WTC11 (cell line): ENCODE measurements around the gene MS4A6A. TPM values are rescaled to one million over a fixed set of nuclear protein-coding genes. Genes with fewer than 3 reads are reported as not detected.

ENCODE experiments used
- ATAC-seq: fragments of 200-7000 bp; cut with Tn5 transposase; 2 replicates; pipeline ENCODE4 v1.10.0; 2021; ENCODE audit warnings: mild to moderate bottlenecking, moderate library complexity
- CTCF ChIA-PET: fragments of 300-600 bp; sonication (Branson Sonifier 250); formaldehyde crosslinking; loops from one replicate; lab custom pipeline; 2021; ENCODE audit warnings: antibody characterized with exemption; lab: Charles Lee
- POLR2A ChIA-PET: fragments of 350-600 bp; sonication (Branson Sonifier 250); formaldehyde crosslinking; loops from one replicate; lab custom pipeline; 2021; ENCODE audit warnings: antibody characterized with exemption; lab: Charles Lee
- DNase-seq: peaks from one replicate; pipeline ENCODE4 v3.0.0; 2021; ENCODE audit warnings: low spot score
- H3K27ac Mint-ChIP-seq: 2 replicates; pipeline ENCODE4 v1.8.0; 2021; ENCODE audit warnings: mixed read lengths
- H3K27me3 Mint-ChIP-seq: 2 replicates; pipeline ENCODE4 v1.8.0; 2021; ENCODE audit warnings: low read depth, mild to moderate bottlenecking, moderate library complexity, mixed read lengths
- H3K36me3 Mint-ChIP-seq: 2 replicates; pipeline ENCODE4 v1.8.0; 2021; ENCODE audit warnings: mixed read lengths
- H3K4me1 Mint-ChIP-seq: 2 replicates; pipeline ENCODE4 v1.8.0; 2022; ENCODE audit warnings: mixed read lengths
- H3K4me3 Mint-ChIP-seq: 2 replicates; pipeline ENCODE4 v1.8.0; 2021; ENCODE audit warnings: mild to moderate bottlenecking, moderate library complexity, mixed read lengths
- H3K9me3 Mint-ChIP-seq: 2 replicates; pipeline ENCODE4 v1.8.0; 2021; ENCODE audit warnings: mixed read lengths
- GABPB1 ChIP-seq: sonication (generic); formaldehyde crosslinking; IDR thresholded peaks from 2 replicates; pipeline ENCODE4 v1.8.1; 2023; ENCODE audit warnings: mild to moderate bottlenecking, missing genetic modification reagents
- HMGA2 ChIP-seq: fragments of 250-450 bp; sonication (Bioruptor Pico); IDR thresholded peaks from 2 replicates; pipeline ENCODE4 v1.4.0; 2021; ENCODE audit warnings: mild to moderate bottlenecking, moderate library complexity
- IRF2 ChIP-seq: sonication (generic); formaldehyde crosslinking; IDR thresholded peaks from 2 replicates; pipeline ENCODE4 v1.8.0; 2022; ENCODE audit warnings: low read depth, missing genetic modification reagents, borderline replicate concordance
- JUN ChIP-seq: sonication (generic); formaldehyde crosslinking; IDR thresholded peaks from 2 replicates; pipeline ENCODE4 v1.8.0; 2023; ENCODE audit warnings: mild to moderate bottlenecking, missing genetic modification reagents
- MYBL2 ChIP-seq: sonication (generic); formaldehyde crosslinking; IDR thresholded peaks from 2 replicates; pipeline ENCODE4 v1.8.1; 2023; ENCODE audit warnings: mild to moderate bottlenecking, moderate library complexity, missing genetic modification reagents
- NFATC4 ChIP-seq: fragments of 250-450 bp; sonication (Bioruptor Pico); IDR thresholded peaks from 2 replicates; pipeline ENCODE4 v1.9.0; 2021; ENCODE audit warnings: mild to moderate bottlenecking
- NFE2L1 ChIP-seq: sonication (generic); formaldehyde crosslinking; IDR thresholded peaks from 2 replicates; pipeline ENCODE4 v1.8.1; 2023; ENCODE audit warnings: missing genetic modification reagents
- RORB ChIP-seq: fragments of 250-450 bp; sonication (Bioruptor Pico); IDR thresholded peaks from 2 replicates; pipeline ENCODE4 v1.9.0; 2021; ENCODE audit warnings: mild to moderate bottlenecking
- SMAD3 ChIP-seq: sonication (generic); formaldehyde crosslinking; IDR thresholded peaks from 2 replicates; pipeline ENCODE4 v1.8.0; 2022; ENCODE audit warnings: missing genetic modification reagents, mild to moderate bottlenecking, borderline replicate concordance
- ZNF232 ChIP-seq: sonication (generic); formaldehyde crosslinking; IDR thresholded peaks from 2 replicates; pipeline ENCODE4 v1.8.0; 2022; ENCODE audit warnings: mild to moderate bottlenecking, missing genetic modification reagents
- ZNF317 ChIP-seq: sonication (generic); formaldehyde crosslinking; IDR thresholded peaks from 2 replicates; pipeline ENCODE4 v1.8.1; 2023; ENCODE audit warnings: low read depth, mild to moderate bottlenecking, moderate library complexity, missing genetic modification reagents, borderline replicate concordance
- ZNF423 ChIP-seq: fragments of 250-450 bp; sonication (Bioruptor Pico); IDR thresholded peaks from 2 replicates; pipeline ENCODE4 v2.1.2; 2022; ENCODE audit warnings: mild to moderate bottlenecking, moderate library complexity
- total RNA-seq: library from RNA; stranded (reverse); gene quantifications from 3 replicates; pipeline ENCODE4 v1.2.3, GENCODE V29; 2021
- TF ChIP-seq, protein P1 (sequence below): sonication (generic); formaldehyde crosslinking; IDR thresholded peaks from 2 replicates; pipeline ENCODE4 v1.8.0; 2022; ENCODE audit warnings: mild to moderate bottlenecking, missing genetic modification reagents
- TF ChIP-seq, protein P2 (sequence below): fragments of 250-450 bp; sonication (Bioruptor Pico); IDR thresholded peaks from 2 replicates; pipeline ENCODE4 v1.9.0; 2021; ENCODE audit warnings: mild to moderate bottlenecking
- TF ChIP-seq, protein P3 (sequence below): sonication (generic); formaldehyde crosslinking; IDR thresholded peaks from 2 replicates; pipeline ENCODE4 v1.8.0; 2023; ENCODE audit warnings: missing genetic modification reagents, mild to moderate bottlenecking, borderline replicate concordance
- TF ChIP-seq, protein P4 (sequence below): sonication (generic); formaldehyde crosslinking; IDR thresholded peaks from 2 replicates; pipeline ENCODE4 v1.8.0; 2022; ENCODE audit warnings: missing genetic modification reagents
- TF ChIP-seq, protein P5 (sequence below): sonication (generic); formaldehyde crosslinking; IDR thresholded peaks from 2 replicates; pipeline ENCODE4 v1.8.0; 2022; ENCODE audit warnings: mild to moderate bottlenecking, missing genetic modification reagents
- TF ChIP-seq, protein P6 (sequence below): sonication (generic); formaldehyde crosslinking; IDR thresholded peaks from 2 replicates; pipeline ENCODE4 v1.8.0; 2023; ENCODE audit warnings: mild to moderate bottlenecking, missing genetic modification reagents
- TF ChIP-seq, protein P7 (sequence below): sonication (generic); formaldehyde crosslinking; conservative IDR thresholded peaks from 2 replicates; pipeline ENCODE4 v1.8.1; 2022; ENCODE audit warnings: mild to moderate bottlenecking, missing genetic modification reagents
- TF ChIP-seq, protein P8 (sequence below): sonication (generic); formaldehyde crosslinking; IDR thresholded peaks from 2 replicates; pipeline ENCODE4 v1.8.1; 2023; ENCODE audit warnings: mild to moderate bottlenecking, moderate library complexity, missing genetic modification reagents

Gene MS4A6A
- total RNA-seq, 1 experiment from 2014 or later: 0.39 TPM

DNA sequence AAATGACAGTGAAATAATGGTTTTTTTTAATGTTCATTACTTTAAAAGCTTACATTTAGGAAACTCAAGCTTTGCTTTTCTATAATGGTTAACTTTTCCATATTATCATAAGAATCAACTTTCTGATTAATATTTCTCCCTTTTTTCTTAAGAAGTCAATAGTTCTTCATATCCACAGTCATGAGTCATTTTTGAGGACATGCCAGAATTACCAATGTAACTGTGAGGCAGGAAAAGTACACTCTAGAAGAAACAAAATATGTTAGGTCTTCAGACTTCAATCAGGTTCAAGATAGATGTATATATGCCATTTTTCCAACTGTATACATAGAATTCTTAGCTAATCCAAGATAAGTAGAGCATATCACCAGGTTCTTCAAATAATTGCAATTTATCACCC is 10.9 kb downstream of the MS4A6A start:
- H3K4me3 Mint-ChIP-seq: no peak overlapping the region
- peaks cover 29% of the 10 kb centered on the region for H3K36me3 Mint-ChIP-seq
- POLR2A ChIA-PET: interaction anchor here (0.6 kb wide), 1 partner anchor 422 kb away, joined by 3 read pairs; no protein-coding TSS in a partner anchor
- H3K4me1 Mint-ChIP-seq: peaks cover 13% of the 10 kb centered on the region
- no peak for DNase-seq
- no peak overlapping the region for H3K27ac Mint-ChIP-seq
- ATAC-seq: no peak
- no peak for TF ChIP-seq HMGA2 (CRISPR knock-in tag)
- TF ChIP-seq, protein P1, sequence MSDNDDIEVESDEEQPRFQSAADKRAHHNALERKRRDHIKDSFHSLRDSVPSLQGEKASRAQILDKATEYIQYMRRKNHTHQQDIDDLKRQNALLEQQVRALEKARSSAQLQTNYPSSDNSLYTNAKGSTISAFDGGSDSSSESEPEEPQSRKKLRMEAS (CRISPR knock-in tag): no peak
- H3K27me3 Mint-ChIP-seq: peaks cover 4% of the 10 kb centered on the region; the same call in 1 of the 2 replicates
- peaks cover 38% of the 10 kb centered on the region for H3K9me3 Mint-ChIP-seq
- CTCF ChIA-PET: no interaction called here

DNA sequence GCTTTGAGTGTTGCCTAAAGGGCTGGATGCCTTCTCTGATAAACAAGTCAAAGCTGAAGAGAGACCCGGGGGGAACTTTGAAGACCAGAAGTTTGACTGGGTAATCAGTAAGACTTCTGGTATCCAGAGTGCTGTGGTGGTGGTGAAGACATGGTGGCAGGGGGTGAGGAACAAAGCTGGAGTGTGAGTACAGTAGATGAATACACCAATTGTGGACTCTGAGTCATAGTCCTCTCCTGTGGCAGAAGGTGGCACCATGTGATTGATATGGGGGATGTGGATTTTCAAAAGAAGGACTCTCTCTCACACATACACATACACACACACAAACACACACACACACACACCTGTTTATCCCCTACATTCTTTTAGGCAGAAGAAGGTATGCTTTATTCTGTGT is 12.3 kb downstream of the MS4A6A start:
- CTCF ChIA-PET: interaction anchor here (2.3 kb wide), 1 partner anchor 81 kb away, joined by 11 read pairs; no protein-coding TSS in a partner anchor
- ATAC-seq: no peak
- peaks cover 4% of the 10 kb centered on the region; the same call in 1 of the 2 replicates for H3K27me3 Mint-ChIP-seq
- TF ChIP-seq MYBL2 (CRISPR knock-in tag) (no peak), SMAD3 (CRISPR knock-in tag) (no peak), IRF2 (CRISPR knock-in tag) (no peak), RORB (CRISPR knock-in tag) (no peak), ZNF423 (no peak), JUN (CRISPR knock-in tag) (no peak), GABPB1 (no peak), ZNF232 (CRISPR knock-in tag) (no peak), NFATC4 (CRISPR knock-in tag) (no peak), ZNF317 (CRISPR knock-in tag) (no peak), NFE2L1 (no peak)
- TF ChIP-seq, protein P2, sequence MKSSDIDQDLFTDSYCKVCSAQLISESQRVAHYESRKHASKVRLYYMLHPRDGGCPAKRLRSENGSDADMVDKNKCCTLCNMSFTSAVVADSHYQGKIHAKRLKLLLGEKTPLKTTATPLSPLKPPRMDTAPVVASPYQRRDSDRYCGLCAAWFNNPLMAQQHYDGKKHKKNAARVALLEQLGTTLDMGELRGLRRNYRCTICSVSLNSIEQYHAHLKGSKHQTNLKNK (CRISPR knock-in tag): no peak
- TF ChIP-seq, protein P3, sequence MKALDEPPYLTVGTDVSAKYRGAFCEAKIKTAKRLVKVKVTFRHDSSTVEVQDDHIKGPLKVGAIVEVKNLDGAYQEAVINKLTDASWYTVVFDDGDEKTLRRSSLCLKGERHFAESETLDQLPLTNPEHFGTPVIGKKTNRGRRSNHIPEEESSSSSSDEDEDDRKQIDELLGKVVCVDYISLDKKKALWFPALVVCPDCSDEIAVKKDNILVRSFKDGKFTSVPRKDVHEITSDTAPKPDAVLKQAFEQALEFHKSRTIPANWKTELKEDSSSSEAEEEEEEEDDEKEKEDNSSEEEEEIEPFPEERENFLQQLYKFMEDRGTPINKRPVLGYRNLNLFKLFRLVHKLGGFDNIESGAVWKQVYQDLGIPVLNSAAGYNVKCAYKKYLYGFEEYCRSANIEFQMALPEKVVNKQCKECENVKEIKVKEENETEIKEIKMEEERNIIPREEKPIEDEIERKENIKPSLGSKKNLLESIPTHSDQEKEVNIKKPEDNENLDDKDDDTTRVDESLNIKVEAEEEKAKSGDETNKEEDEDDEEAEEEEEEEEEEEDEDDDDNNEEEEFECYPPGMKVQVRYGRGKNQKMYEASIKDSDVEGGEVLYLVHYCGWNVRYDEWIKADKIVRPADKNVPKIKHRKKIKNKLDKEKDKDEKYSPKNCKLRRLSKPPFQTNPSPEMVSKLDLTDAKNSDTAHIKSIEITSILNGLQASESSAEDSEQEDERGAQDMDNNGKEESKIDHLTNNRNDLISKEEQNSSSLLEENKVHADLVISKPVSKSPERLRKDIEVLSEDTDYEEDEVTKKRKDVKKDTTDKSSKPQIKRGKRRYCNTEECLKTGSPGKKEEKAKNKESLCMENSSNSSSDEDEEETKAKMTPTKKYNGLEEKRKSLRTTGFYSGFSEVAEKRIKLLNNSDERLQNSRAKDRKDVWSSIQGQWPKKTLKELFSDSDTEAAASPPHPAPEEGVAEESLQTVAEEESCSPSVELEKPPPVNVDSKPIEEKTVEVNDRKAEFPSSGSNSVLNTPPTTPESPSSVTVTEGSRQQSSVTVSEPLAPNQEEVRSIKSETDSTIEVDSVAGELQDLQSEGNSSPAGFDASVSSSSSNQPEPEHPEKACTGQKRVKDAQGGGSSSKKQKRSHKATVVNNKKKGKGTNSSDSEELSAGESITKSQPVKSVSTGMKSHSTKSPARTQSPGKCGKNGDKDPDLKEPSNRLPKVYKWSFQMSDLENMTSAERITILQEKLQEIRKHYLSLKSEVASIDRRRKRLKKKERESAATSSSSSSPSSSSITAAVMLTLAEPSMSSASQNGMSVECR (CRISPR knock-in tag): no peak
- TF ChIP-seq, protein P4, sequence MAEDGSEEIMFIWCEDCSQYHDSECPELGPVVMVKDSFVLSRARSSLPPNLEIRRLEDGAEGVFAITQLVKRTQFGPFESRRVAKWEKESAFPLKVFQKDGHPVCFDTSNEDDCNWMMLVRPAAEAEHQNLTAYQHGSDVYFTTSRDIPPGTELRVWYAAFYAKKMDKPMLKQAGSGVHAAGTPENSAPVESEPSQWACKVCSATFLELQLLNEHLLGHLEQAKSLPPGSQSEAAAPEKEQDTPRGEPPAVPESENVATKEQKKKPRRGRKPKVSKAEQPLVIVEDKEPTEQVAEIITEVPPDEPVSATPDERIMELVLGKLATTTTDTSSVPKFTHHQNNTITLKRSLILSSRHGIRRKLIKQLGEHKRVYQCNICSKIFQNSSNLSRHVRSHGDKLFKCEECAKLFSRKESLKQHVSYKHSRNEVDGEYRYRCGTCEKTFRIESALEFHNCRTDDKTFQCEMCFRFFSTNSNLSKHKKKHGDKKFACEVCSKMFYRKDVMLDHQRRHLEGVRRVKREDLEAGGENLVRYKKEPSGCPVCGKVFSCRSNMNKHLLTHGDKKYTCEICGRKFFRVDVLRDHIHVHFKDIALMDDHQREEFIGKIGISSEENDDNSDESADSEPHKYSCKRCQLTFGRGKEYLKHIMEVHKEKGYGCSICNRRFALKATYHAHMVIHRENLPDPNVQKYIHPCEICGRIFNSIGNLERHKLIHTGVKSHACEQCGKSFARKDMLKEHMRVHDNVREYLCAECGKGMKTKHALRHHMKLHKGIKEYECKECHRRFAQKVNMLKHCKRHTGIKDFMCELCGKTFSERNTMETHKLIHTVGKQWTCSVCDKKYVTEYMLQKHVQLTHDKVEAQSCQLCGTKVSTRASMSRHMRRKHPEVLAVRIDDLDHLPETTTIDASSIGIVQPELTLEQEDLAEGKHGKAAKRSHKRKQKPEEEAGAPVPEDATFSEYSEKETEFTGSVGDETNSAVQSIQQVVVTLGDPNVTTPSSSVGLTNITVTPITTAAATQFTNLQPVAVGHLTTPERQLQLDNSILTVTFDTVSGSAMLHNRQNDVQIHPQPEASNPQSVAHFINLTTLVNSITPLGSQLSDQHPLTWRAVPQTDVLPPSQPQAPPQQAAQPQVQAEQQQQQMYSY (CRISPR knock-in tag): no peak
- TF ChIP-seq, protein P5, sequence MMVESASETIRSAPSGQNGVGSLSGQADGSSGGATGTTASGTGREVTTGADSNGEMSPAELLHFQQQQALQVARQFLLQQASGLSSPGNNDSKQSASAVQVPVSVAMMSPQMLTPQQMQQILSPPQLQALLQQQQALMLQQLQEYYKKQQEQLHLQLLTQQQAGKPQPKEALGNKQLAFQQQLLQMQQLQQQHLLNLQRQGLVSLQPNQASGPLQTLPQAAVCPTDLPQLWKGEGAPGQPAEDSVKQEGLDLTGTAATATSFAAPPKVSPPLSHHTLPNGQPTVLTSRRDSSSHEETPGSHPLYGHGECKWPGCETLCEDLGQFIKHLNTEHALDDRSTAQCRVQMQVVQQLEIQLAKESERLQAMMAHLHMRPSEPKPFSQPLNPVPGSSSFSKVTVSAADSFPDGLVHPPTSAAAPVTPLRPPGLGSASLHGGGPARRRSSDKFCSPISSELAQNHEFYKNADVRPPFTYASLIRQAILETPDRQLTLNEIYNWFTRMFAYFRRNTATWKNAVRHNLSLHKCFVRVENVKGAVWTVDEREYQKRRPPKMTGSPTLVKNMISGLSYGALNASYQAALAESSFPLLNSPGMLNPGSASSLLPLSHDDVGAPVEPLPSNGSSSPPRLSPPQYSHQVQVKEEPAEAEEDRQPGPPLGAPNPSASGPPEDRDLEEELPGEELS (CRISPR knock-in tag): no peak
- TF ChIP-seq, protein P6, sequence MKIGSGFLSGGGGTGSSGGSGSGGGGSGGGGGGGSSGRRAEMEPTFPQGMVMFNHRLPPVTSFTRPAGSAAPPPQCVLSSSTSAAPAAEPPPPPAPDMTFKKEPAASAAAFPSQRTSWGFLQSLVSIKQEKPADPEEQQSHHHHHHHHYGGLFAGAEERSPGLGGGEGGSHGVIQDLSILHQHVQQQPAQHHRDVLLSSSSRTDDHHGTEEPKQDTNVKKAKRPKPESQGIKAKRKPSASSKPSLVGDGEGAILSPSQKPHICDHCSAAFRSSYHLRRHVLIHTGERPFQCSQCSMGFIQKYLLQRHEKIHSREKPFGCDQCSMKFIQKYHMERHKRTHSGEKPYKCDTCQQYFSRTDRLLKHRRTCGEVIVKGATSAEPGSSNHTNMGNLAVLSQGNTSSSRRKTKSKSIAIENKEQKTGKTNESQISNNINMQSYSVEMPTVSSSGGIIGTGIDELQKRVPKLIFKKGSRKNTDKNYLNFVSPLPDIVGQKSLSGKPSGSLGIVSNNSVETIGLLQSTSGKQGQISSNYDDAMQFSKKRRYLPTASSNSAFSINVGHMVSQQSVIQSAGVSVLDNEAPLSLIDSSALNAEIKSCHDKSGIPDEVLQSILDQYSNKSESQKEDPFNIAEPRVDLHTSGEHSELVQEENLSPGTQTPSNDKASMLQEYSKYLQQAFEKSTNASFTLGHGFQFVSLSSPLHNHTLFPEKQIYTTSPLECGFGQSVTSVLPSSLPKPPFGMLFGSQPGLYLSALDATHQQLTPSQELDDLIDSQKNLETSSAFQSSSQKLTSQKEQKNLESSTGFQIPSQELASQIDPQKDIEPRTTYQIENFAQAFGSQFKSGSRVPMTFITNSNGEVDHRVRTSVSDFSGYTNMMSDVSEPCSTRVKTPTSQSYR (CRISPR knock-in tag): no peak
- TF ChIP-seq, protein P7, sequence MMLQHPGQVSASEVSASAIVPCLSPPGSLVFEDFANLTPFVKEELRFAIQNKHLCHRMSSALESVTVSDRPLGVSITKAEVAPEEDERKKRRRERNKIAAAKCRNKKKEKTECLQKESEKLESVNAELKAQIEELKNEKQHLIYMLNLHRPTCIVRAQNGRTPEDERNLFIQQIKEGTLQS (CRISPR knock-in tag): no peak
- TF ChIP-seq, protein P8, sequence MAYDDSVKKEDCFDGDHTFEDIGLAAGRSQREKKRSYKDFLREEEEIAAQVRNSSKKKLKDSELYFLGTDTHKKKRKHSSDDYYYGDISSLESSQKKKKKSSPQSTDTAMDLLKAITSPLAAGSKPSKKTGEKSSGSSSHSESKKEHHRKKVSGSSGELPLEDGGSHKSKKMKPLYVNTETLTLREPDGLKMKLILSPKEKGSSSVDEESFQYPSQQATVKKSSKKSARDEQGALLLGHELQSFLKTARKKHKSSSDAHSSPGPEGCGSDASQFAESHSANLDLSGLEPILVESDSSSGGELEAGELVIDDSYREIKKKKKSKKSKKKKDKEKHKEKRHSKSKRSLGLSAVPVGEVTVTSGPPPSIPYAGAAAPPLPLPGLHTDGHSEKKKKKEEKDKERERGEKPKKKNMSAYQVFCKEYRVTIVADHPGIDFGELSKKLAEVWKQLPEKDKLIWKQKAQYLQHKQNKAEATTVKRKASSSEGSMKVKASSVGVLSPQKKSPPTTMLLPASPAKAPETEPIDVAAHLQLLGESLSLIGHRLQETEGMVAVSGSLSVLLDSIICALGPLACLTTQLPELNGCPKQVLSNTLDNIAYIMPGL: no peak
- TF ChIP-seq, all 79 proteins: peak for 0
- POLR2A ChIA-PET: no interaction called here
- Mint-ChIP-seq H3K9me3 (peaks cover 50% of the 10 kb centered on the region), H3K4me3 (no peak overlapping the region), H3K4me1 (peaks cover 10% of the 10 kb centered on the region), H3K27ac (no peak overlapping the region), H3K36me3 (peaks cover 29% of the 10 kb centered on the region)
- no peak for DNase-seq
